ENCODE data around the gene ATP2C2. TPM values are rescaled to one million over a fixed set of nuclear protein-coding genes. Genes with fewer than 3 reads are reported as not detected.

The ATP2C2 gene
- total and polyA plus RNA-seq, 2 donors (not counting 1 experiment from before 2014, with no cell fraction given): not detected

- H3K4me2 ChIP-seq (replicated peaks; ENCODE audit: low read depth, low read length, poor library complexity, severe bottlenecking): no peak overlapping the region
- 82% methylated on average over 20 of the region's 20 CpGs for WGBS (ENCODE audit: insufficient coverage)
Measured at GRCh38 chr16:84416407-84417321, 48.3 kb downstream of the ATP2C2 start.

More at GRCh38 chr16:84416407-84417321, 48.3 kb downstream of the ATP2C2 start:
- Histone ChIP-seq H3K9me3 (ENCODE audit: control extremely low read depth in 1 of 3, control insufficient read depth in 2 of 3, insufficient read depth in 1 of 3, low read length in 2 of 3) (peaks cover 0 to 3% (median 0%) of the 10 kb centered on the region in 3 donors), H3K27me3 (replicated peaks in 1 of 4; ENCODE audit: control extremely low read depth in 1 of 4, control insufficient read depth in 3 of 4, insufficient read depth in 4 of 4, low read length in 3 of 4) (no peaks in the 10 kb centered on the region), H3K9ac (ENCODE audit: low read length) (no peak overlapping the region), H4K20me1 (ENCODE audit: control insufficient read depth, insufficient read depth, low read length, poor library complexity, severe bottlenecking) (no peaks in the 10 kb centered on the region), H3K4me1 (ENCODE audit: control insufficient read depth in 2 of 2, insufficient read depth in 2 of 2, low read length in 2 of 2) (no peaks in the 10 kb centered on the region), H3K79me2 (ENCODE audit: control insufficient read depth, insufficient read depth, low read length) (no peaks in the 10 kb centered on the region), H3K27ac (ENCODE audit: low read length in 2 of 2) (no peak overlapping the region), H3K4me3 (ENCODE audit: control extremely low read depth in 1 of 5, extremely low read depth in 1 of 5, insufficient read depth in 1 of 5, low read depth in 2 of 5, low read length in 4 of 5) (no peak overlapping the region), H2AFZ (ENCODE audit: insufficient read depth, low read depth, low read length, poor library complexity, severe bottlenecking) (no peak overlapping the region), H3K36me3 (replicated peaks in 1 of 2; ENCODE audit: control extremely low read depth in 1 of 2, control insufficient read depth in 1 of 2, extremely low read depth in 1 of 2, insufficient read depth in 2 of 2, low read length in 1 of 2) (no peaks in the 10 kb centered on the region)
- Mint-ChIP-seq H3K27me3 (peaks cover 34% of the 10 kb centered on the region), H3K9me3 (ENCODE audit: insufficient read depth) (peaks cover under 1% of the 10 kb centered on the region), H3K27ac (no peak overlapping the region), H3K4me3 (no peak overlapping the region), H3K4me1 (peaks cover 2% of the 10 kb centered on the region)
- ChIA-PET CTCF (no interaction called here), POLR2A (no interaction called here)
- ATAC-seq (ENCODE audit: low read depth): no peak
- no peak for DNase-seq
- TF ChIP-seq, protein P1, sequence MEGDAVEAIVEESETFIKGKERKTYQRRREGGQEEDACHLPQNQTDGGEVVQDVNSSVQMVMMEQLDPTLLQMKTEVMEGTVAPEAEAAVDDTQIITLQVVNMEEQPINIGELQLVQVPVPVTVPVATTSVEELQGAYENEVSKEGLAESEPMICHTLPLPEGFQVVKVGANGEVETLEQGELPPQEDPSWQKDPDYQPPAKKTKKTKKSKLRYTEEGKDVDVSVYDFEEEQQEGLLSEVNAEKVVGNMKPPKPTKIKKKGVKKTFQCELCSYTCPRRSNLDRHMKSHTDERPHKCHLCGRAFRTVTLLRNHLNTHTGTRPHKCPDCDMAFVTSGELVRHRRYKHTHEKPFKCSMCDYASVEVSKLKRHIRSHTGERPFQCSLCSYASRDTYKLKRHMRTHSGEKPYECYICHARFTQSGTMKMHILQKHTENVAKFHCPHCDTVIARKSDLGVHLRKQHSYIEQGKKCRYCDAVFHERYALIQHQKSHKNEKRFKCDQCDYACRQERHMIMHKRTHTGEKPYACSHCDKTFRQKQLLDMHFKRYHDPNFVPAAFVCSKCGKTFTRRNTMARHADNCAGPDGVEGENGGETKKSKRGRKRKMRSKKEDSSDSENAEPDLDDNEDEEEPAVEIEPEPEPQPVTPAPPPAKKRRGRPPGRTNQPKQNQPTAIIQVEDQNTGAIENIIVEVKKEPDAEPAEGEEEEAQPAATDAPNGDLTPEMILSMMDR (IDR thresholded peaks at IDR 0.05): no peak
- TF ChIP-seq EZH2 (IDR thresholded peaks at IDR 0.05; ENCODE audit: borderline replicate concordance, insufficient read depth, low read depth, low read length, poor library complexity, severe bottlenecking): no peak
- intact Hi-C loops (cut with micrococcal nuclease): no loop called here

All from B cell (primary cell).